Natural killer cell treated with Interleukin-12 subunit alpha and Interleukin-12 subunit beta and Interleukin-15 and Interleukin-18, amount 100 ng/mL, for 72 hours (primary cell): Measurements from ENCODE around the gene SOHLH1. TPM values are rescaled to one million over a fixed set of nuclear protein-coding genes. Genes with fewer than 3 reads are reported as not detected.

Experiments used
- total RNA-seq, 2 donors: library from RNA; stranded (reverse); gene quantifications; one replicate each; pipeline ENCODE4 v1.2.3, GENCODE V29; 2022

The SOHLH1 gene
- total RNA-seq, 2 donors from 2014 or later, result not detected

Other genes with a start within 250 kb of the SOHLH1 start
- gene PPP1R26, start 219.7 kb downstream of the SOHLH1 start, total RNA-seq, result 1 to 10 TPM; 3.7 to 7.7 TPM
- 10 to 100 TPM; 38.2 to 78.3 TPM for gene MRPS2, start 198.8 kb downstream of the SOHLH1 start, total RNA-seq
- not detected for gene LCN1, start 178.0 kb downstream of the SOHLH1 start, total RNA-seq
- gene OBP2A, start 153.4 kb downstream of the SOHLH1 start, total RNA-seq, result not detected
- not detected for gene PAEP, start 137.7 kb downstream of the SOHLH1 start, total RNA-seq
- gene GLT6D1, start 59.9 kb downstream of the SOHLH1 start, total RNA-seq, result not detected
- gene LCN9, start 36.2 kb downstream of the SOHLH1 start, total RNA-seq, result not detected
- gene KCNT1, start 2.7 kb upstream of the SOHLH1 start, total RNA-seq, result not detected
- 10 to 100 TPM; 23.4 to 25.5 TPM for gene CAMSAP1, start 208.1 kb upstream of the SOHLH1 start, total RNA-seq